HG03159 (cell line): ENCODE measurements around the gene KRTAP10-9.
"Not testable (repeated sequence)": the region's sequence is repeated elsewhere in the genome, so short reads cannot be mapped to it uniquely, and the experiment has no call there.

ENCODE experiments used
- ATAC-seq: cut with Tn5 transposase; IDR thresholded peaks from one replicate; pipeline ENCODE4 v1.9.1; 2021; ENCODE audit warnings: mild to moderate bottlenecking, moderate library complexity; ENCODE audit not compliant: unreplicated experiment

Gene KRTAP10-9

GRCh38 chr21:44594406-44594916 lies 32.4 kb upstream of the KRTAP10-9 start:
- ATAC-seq = no peak

GRCh38 chr21:44595524-44595923 lies 31.4 kb upstream of the KRTAP10-9 start:
- ATAC-seq = no peak

- ATAC-seq = no peak
Measured at GRCh38 chr21:44596068-44596725, 30.7 kb upstream of the KRTAP10-9 start.

GRCh38 chr21:44598061-44598460 lies 28.8 kb upstream of the KRTAP10-9 start:
- ATAC-seq = no peak

- ATAC-seq = no peak
Measured at GRCh38 chr21:44599264-44600029, 27.4 kb upstream of the KRTAP10-9 start.

GRCh38 chr21:44600118-44600978 lies 26.5 kb upstream of the KRTAP10-9 start, which contains the start of gene KRTAP10-7:
KRTAP10-7 (plus strand) TSS chr21:44600597; CDS start chr21:44600622, 25 bp downstream.
- ATAC-seq = not testable (repeated sequence)

GRCh38 chr21:44601091-44601490 lies 25.8 kb upstream of the KRTAP10-9 start:
- not testable (repeated sequence) for ATAC-seq

- ATAC-seq = no peak
Measured at GRCh38 chr21:44601596-44602462, 25.1 kb upstream of the KRTAP10-9 start.

- no peak for ATAC-seq
Measured at GRCh38 chr21:44602463-44602850, 24.4 kb upstream of the KRTAP10-9 start.

GRCh38 chr21:44603109-44603875 lies 23.6 kb upstream of the KRTAP10-9 start:
- ATAC-seq = no peak

GRCh38 chr21:44603911-44604310 lies 23.0 kb upstream of the KRTAP10-9 start:
- ATAC-seq = no peak

- no peak for ATAC-seq
Measured at GRCh38 chr21:44606495-44606894, 20.4 kb upstream of the KRTAP10-9 start.

- no peak for ATAC-seq
Measured at GRCh38 chr21:44609193-44609592, 17.7 kb upstream of the KRTAP10-9 start.

GRCh38 chr21:44610157-44610843 lies 16.6 kb upstream of the KRTAP10-9 start:
- ATAC-seq = not testable (repeated sequence)

- ATAC-seq = no peak
Measured at GRCh38 chr21:44611551-44611950, 15.3 kb upstream of the KRTAP10-9 start.

- ATAC-seq = no peak
Measured at GRCh38 chr21:44612029-44612486, 14.8 kb upstream of the KRTAP10-9 start, which contains the start of gene KRTAP10-8. KRTAP10-8 (plus strand) TSS chr21:44612079; CDS start chr21:44612101, 22 bp downstream.

GRCh38 chr21:44612669-44613229 lies 14.1 kb upstream of the KRTAP10-9 start:
- ATAC-seq = no peak
